NCI-H2081 treated with DMSO at 0.1 percent for 48 hours (cell line): ENCODE data around the gene ZNF326.
"Not testable (repeated sequence)": the region's sequence is repeated elsewhere in the genome, so short reads cannot be mapped to it uniquely, and the experiment has no call there.

Experiments
- DNase-seq: peaks from one replicate; lab custom pipeline; 2025; lab: John Stamatoyannopoulos, UW

Gene ZNF326

DNA sequence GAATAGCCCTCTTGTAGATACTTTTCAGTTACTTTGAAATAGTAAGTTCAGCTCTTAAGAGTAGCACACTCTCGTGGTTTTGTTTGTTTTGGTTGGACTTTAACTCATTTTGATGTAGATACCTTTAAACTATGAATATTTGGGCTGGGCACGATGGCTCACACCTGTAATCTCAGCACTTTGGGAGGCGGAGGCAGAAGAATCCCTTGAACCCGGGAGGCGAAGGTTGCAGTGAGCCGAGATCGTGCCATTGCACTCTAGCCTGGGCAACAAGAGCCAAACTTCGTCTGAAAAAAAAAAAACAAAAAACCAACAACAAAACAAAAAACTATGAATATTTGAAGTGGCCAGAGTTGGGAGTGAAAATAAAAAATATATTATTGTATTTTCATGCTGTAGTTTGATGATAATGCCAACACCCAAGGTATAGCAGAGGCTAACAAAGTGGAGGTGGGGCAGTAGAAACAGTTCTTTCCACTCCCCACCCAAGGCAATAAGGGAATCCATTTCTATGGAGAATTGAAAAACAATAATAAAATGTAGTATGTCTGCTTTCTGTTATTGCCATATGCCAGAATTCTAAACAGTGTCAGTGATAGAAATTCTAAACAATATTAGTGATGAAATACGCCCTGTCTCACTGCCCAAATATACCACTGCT, 1.7 kb downstream of the ZNF326 start:
- no peak for DNase-seq

DNA sequence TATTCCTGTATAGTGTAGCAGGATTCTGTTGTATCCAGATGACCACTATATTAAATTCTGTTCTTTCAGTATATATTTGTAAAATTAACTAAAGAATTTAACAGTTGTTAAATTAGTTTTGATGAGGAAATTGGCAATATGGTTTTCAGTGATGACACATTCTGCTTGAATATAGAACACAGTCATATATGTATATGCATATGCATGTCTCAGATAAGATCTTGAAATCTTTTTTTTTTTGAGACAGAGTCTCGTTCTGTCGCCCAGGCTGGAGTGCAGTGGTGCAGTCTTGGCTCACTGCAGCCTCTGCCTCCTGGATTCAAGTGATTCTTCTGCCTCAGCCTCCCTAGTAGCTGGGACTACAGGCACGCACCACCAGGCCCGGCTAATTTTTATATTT, 2.2 kb downstream of the ZNF326 start:
- DNase-seq, result not testable (repeated sequence)

DNA sequence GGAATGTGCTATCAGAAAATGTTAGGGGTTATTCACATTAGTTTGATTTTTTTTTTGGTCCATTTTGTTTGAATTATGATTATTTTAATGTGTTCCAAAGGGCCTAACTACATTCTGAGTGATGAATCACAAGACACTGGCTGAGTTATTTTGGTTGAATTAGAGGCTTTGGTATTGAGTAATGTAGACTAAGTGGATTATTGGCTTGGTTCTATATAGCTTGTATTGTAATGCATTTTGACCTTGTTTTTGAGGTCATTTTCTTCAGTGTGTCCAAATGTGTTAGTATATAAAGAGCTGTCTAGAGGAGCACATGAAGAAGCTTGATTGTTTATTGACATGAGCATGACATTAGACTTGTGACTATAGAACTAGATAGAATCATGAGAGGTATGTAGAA, 3.4 kb downstream of the ZNF326 start:
- no peak for DNase-seq

DNA sequence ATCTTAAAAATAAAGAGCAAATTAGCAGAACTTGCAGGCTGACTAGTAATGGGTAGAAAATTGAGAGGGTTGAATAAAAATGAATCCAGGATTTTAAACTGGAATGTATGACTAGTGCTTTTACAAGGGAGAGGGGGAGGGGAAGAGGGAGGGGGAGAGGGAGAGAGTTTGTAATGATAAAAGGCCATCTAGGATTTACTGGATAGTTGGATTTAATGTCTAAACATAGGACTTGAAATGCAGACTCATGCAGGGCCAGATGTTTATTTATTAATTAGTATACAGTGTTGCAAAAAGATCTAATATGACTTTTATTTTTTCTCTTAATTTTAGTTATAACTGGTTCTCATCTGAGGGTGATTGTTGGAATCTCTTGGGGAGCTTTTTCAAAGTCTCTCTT, 4.3 kb downstream of the ZNF326 start:
- no peak for DNase-seq

DNA sequence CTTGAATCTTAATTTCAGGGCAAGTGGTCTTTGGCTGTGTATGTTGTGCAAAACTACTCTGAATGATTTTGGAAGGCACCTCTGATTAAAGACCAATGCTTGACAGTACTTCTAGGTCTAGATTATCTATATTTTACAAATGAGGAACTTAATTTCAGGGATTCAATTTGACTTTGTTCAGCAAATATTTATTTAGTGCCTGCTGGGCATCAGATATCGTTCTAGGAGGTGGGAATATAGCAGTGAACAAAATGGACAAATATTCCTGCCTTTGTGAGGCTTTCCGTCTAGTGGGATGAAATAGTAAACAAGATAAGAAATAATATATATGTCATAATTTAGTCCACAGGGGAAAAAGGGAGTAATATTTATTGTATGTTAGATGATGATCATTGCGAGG, 4.7 kb downstream of the ZNF326 start:
- no peak for DNase-seq

DNA sequence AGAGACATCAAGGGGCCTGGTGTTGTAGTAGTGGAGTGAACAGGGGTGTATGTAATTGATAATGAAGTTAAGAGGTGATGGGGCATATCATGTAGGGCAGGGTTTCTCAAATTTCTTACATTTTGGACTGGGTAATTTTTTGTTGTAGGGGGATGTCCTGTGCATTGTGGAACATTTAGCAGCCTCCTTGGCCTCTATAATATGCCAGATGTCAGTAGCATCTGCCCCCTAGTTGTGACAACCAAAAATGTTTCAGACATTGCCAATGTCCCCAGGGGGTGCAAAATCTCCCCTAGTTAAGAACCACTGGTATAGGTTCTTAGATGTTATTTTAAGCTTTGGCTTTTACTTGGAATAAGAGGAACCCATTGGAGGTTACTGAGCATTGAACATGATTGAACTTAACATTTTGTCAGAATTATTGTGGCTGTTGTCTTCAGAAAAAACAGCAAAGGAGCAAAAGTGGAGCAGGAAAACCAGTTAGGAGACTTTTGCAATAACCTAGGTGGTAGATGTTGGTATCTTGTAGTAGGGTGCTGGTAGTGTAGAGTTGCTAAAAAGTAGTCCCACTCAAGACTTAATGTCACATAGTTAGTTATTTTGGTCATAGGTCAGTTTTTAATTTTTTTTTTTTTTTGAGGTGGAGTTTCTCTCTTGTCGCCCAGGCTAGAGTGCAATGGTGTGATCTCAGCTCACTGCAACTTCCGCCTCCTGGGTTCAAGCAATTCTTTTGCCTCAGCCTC, 6.2 kb downstream of the ZNF326 start:
- no peak for DNase-seq

DNA sequence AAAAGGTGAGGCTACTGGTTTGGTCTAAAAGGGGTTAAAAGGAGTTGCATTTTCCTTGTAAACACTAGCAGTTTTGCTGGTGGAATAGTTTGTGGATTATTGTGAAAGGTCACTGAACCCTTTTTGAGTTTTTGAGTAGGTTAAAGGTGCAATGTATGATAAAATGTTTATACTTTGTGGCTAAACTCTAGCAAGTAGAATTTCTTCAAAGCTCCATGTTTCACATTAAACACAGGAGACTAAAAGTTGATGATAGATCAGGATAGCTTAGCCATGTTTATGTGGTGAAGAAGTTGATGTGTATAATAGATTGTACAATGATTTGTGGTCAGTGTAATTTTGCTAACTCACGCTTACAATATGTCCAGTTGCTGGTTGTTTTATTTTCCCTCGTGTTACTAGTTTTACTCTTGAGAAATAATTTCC, 13.1 kb downstream of the ZNF326 start:
- no peak for DNase-seq

DNA sequence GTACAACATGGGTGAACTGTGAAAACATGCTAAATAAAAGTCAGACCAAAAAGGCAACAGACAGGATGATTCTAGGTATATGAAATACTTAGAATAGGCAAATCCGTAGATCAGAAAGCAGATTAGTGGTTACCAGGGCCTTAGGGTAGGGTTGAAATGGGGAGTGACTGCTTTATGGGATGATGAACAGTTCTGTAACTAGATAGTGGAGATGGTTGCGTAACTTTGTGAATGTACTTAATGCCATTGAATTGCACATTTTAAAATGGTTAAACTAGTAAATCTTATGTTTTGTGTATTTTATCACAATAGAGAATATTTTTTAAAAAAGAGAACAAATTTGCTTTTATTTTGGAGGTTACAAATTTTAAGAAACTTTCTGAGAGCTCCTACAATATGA, 17.4 kb downstream of the ZNF326 start:
- no peak for DNase-seq

DNA sequence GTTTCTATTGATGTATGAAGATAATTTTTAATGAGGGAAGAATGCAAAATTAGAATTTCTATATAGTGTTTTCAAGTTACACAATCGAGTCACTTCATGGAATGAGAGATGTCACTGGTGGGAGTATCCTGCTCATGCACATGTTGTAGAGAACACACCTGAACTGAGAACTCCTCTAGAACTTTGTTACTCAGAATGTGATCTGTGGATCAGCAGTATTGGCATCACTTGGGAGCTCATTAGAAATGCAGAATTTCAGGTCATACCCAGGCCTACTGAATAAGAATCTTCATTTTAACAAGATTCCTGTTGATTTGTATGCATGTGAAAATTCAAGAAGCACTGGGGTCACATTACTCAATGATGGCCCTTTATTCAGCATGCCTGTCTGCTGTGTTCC, 28.8 kb downstream of the ZNF326 start:
- no peak for DNase-seq

DNA sequence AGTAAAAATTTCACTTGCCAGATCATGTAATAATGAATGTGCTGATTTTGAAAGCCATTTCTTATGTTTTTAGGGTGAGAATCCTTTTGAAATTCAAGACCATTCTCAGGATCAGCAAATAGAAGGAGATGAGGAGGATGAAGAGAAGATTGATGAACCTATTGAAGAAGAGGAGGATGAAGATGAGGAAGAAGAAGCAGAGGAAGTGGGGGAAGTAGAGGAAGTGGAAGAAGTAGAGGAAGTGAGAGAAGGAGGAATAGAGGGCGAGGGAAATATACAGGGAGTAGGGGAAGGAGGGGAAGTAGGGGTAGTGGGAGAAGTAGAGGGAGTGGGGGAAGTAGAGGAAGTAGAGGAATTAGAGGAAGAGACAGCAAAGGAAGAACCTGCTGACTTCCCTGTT, 32.4 kb downstream of the ZNF326 start:
- no peak for DNase-seq

DNA sequence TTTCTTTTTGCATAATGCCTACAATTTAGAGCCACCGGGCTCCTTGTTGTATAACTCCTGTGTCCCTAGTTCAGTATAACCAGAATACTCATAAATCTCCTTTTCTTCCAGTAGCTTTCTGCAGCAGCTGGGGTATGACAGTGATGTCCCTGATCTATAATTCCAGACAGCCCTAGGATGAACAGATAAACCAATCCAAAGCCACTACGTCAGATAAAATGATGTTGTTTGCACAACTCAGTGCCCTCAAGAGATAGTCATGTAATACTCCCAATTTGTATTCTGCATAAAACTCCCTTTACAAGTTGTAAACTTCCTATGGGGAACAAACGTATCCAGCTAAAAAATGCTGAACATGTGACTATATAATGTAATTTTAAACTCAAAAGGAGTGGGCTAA, 44.7 kb downstream of the ZNF326 start:
- DNase-seq, result no peak

DNA sequence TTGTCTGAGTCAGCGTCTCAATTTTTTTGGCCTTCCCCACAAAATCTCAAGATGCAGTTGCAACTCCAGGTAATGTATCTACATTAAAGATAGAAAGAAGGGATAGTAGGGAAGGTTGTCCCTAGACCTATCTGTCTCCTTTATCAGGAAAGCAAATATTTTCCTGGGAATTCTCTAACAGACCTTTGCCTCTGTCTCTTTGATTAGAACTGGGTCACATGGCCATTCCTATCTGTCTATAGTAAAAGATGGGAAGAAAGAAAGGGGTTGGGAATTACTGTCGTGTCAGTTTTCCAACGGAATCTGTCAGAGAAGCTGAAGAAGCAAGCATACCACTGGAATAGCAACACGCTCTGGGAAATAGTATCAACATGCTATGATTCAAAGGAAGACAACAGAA, 48.7 kb downstream of the ZNF326 start:
- DNase-seq, result no peak

DNA sequence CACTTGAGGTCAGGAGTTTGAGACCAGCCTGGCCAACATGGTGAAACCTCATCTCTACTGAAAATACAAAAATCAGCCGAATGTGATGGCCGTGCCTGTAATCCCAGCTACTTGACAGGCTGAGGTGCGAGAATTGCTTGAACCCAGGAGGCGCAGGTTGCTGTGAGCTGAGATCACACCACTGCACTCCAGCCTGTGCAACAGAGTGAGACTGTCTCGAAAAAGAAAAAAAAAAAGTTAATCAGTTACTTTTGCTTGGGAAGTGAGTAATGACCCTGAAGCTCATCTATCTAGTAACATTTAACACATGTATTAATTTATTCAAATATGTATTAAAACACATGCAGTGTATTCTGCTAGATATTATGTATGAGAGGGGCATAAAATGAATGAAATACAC, 49.4 kb downstream of the ZNF326 start:
- no peak for DNase-seq

DNA sequence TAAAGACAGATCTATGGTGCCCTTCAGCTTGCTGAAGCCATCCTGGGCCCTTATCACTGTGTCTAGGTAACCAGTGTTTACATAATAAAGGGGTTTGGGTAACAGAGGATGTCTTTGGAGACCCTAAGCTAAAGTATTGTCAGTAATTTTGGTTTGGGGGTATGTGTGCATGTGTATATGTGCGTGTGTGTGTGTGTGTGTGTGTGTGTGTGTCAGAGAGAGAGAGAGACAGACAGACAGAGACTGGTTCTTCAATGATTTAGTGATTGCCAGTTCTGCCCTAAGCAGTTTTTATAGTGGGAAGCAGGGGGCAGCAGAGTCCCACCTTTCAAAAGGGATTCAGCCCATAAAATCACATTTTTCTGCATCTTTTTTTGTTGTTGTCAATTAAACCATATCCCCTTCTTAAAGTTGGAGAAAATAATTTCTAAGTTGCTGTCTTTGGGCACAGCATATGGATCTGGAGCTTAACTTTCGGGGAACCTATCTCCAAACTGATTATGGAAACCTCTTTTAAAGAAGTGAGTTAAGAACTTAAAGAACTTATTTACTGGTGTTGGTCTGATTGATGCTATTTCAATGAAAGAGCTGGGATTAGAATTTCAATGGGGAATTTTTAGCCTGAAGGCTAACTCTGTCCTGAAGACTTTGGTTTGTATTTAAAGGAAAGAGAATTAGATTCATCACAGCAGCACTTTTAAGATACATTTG, 51.1 kb downstream of the ZNF326 start:
- DNase-seq, result no peak

DNA sequence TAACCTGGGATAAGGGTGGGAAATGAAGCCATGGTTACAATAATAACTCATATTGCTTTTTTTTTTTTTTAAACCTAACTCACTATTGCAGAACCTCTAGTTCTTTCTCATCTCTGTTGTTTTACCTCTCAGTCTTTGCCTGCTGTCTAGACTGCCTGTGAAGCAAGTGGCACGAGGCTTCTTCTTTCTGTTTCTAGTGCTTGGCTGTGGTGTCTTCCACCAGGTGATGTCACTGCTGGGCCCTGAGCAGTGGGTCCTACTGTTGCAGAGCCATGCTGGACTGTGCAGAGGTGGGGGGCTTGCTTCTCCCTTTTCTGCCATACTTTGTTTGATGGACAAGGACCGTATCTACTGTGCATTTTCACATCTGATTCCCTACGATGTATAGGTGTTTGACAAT, 51.7 kb downstream of the ZNF326 start:
- DNase-seq, result no peak

DNA sequence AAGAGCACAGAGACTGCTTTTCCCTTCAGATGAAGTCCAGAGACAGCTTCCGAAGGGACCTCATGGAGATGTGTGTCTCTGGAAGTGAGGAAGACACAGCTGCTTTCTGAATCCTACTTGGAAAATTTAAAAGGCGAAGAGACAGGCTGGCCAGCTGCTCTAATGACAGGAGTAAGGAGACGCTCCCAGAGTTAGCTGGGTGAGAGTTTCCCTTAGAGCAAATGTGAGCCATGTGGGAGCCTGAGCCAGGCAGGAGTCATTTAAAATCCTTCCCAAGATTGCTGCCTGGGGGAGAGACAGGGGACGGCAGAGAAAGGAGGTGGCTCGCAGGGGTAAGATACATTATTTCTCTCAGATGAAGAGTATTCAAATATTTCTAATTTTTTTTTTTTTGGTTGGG, 53.1 kb downstream of the ZNF326 start:
- DNase-seq, result no peak

DNA sequence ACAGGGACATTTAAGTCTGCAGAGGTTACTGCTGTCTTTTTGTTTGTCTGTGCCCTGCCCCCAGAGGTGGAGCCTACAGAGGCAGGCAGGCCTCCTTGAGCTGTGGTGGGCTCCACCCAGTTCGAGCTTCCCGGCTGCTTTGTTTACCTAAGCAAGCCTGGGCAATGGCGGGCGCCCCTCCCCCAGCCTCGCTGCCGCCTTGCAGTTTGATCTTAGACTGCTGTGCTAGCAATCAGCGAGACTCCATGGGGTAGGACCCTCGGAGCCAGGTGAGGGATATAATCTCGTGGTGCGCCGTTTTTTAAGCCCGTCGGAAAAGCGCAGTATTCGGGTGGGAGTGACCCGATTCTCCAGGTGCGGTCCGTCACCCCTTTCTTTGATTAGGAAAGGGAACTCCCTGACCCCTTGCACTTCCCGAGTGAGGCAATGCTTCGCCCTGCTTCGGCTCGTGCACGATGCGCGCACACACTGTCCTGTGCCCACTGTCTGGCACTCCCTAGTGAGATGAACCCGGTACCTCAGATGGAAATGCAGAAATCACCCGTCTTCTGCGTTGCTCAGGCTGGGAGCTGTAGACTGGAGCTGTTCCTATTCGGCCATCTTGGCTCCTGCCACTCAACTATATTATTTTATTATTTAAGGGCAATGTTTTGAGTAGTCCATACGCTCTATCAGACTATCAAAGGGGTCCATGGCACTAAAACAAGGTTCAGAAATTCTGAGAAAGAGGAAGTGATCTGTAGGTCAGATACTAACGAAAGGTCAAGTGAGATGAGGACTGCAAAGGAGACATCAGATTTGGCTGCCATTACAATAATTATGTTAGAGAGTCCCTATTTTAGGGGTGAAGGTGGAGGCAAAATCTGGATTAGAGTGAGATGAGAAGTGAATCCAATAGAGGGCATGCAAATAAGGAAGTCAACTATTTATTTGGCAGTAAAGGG, 68.1 kb downstream of the ZNF326 start:
- not testable (repeated sequence) for DNase-seq

DNA sequence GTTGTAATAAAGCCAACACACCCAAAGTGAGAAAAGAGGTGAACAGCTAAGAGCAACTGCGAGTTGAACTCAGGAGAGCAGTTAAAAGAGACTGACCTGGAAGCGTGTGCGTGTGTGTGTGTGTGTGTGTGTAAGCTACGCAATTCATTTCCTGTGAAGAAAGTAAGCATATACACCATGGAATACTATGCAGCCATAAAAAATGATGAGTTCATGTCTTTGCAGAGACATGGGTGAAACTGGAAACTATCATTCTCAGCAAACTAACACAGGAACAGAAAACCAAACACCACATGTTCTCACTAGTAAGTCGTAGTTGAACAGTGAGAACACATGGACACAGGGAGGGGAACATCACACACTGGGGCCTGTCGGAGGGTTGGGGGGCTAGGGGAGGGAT, 69.2 kb downstream of the ZNF326 start:
- DNase-seq, result not testable (repeated sequence)

DNA sequence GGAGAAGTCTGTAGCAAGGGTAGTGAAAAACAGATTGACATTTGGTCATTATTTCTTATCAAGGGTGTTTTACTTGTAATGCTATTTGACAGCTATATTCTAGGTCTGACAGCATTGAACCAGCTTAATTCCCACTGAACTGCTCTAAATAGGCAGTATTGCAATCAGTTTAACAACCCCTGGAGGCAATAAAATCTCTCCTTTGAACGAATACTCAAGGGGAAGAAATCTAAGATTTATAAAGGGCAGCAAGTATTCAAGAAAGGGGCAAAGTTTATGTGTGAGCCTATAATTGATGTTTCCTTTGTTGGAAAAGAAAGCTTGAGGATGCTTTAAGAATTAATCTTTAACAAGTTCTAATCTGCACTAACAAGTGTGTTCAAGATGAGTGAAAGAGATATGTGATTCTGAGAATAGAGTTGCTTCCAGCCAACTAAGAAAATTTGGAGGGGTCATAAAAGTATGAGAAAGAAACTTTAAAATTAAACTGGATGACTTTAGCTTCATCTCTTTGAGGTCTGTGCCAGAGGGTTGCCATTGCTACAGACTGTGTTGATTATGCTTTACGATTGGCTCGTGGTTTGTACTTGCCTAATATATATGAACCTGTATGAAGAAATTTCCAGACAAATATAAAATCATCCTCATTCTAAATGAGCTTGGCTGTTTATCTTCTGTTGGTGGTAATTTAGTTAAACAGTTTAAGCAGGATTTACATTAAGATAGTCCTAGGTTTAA, 72.5 kb downstream of the ZNF326 start:
- no peak for DNase-seq

DNA sequence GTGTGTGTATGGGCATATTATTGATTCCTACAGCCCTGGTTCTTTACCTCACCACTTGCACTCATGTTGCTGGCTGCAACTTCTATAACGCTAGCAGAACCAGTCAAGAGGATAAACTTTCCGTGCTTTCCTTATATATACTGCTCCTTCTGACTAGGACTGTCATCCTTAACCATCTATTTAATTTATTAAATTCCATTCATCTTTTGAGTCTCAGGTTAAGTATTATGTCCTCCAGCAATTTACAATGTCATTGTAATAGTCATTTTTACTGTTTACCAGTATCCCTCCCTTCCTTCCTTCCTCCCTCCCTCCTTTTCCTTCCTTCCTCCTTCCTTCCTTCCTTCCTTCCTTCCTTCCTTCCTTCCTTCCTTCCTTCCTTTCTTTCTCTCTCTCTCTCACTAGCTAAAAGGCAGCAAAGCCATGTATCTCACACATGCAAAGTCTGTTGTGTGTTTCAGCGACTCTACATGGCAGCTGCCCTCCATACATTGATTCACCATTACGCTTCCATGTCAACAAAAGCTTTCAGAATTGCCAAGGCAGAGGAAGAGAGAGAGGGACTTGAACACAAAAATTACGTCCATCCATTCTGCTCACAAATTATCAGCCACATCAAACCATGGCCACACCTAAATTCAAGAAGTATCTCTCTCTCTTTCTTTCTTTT, 73.8 kb downstream of the ZNF326 start:
- no peak for DNase-seq

DNA sequence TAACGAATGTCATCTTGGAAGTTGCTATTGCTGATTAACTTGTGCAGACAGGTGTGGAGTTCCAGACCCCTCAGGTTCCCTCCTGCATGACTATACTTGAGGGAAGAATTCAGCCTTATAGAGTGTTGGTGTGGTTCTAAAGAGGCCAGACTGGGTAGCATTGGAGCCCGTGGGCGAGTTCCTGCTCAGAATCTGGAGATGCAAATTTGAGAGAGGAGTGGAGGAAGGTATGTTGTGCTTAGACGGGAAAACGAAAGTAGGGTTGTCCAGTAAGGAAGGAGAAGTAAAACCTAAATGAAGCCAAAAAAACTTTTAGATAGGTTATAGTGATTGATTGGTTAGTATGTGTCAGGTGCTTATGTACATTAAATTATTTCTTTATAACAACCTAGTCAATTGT, 79.2 kb downstream of the ZNF326 start:
- no peak for DNase-seq
